ENCODE measurements around the gene GRIK2.

GRIK2 gene

DNA sequence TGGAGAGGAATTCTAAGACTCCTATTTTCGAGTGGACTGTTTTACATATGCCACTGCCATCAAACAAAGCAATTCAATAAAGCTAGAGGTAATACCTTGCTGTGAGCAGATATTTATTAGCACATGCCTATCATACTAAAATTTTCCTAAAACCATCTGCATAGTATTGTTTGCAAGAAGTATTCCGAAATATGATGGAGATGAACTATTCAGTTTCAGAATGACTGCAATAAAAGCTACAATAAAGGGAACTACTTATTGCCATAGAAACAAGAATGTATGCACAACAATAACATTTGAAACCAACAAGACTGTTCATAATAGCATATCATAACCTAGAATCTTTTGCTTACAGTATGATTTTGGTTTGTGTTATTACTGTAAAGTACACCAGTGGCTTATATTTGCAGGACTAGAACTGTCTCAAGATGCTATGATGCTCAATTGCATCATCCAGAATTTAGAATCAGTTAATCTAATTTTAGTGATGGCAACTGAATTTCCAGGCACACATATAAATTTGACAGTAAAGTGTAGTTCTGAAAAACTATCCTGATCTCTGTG is 144.3 kb downstream of the GRIK2 start:
- no peak for DNase-seq (ENCODE audit: low read depth, low spot score)

DNA sequence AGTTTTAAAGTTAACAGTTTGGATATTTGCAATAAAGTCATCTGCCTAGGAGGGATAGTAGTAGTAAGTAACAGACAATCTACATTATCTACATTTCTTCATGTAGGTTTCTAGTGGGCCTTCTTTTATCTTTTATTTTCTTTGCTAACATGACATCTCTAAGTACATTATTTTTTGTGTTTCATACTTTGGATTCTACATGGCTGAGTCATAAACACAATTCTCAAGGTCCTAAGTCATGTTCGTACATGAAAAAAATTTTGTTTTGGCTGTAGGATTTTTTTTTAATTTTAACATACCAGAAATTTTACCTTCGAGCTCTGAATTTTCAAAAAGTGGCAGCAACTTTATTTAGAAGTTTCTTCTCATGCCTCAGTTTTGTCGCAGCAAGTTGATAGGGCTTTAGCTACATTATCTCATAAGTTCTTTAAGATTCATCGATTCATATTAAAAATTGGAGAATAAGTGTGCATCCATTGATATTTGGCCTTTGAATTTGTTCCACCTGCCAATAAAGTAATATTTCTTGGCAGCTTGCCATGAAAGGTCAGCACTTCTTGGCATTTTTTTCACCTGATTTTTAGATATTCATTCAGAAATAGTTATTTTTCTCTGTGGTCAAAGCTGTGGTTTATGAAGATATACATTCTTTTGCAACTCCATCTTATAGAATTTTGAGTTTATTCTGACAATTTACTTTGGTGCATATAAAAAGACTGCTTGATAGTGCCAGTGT is 146.2 kb downstream of the GRIK2 start:
- DNase-seq (ENCODE audit: low read depth, low spot score): no peak

DNA sequence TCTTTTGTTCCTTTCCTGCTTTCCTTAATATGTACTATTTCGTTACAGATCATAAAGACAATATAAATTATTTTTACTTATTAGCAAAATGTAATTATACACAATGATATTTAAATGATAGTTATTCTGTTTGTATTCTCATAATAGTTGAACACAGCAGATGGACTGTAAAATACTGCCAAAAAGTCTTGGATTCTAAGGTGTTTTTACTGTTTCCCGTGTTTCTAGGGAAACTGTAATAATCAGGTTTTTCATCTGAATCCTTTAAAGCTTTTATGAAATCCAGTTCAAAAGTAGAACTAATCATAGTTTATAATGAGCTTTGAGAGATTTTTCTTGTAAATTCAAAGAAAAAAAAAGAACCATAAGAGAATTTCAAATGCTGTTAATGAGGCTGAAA is 148.4 kb downstream of the GRIK2 start:
- DNase-seq (ENCODE audit: low read depth, low spot score): no peak

DNA sequence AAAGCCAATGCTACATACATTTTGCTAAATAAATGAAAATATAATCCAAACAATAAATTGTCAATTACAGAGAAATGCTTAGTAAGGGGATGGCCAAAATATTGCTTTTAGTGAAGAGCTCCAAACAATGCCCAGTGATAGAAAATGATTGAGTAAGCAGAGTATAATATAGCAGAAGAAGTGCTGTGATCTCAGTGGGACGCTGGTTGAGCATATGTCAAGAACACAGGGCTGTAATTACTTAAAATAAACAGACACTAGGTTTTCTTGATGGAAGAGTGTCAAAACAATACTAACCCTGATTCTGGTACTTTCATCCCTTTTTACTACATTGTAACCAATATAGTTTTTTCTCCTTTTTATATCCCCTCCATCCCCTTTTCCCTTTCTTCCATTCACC is 150.3 kb downstream of the GRIK2 start:
- DNase-seq (ENCODE audit: low read depth, low spot score): no peak

DNA sequence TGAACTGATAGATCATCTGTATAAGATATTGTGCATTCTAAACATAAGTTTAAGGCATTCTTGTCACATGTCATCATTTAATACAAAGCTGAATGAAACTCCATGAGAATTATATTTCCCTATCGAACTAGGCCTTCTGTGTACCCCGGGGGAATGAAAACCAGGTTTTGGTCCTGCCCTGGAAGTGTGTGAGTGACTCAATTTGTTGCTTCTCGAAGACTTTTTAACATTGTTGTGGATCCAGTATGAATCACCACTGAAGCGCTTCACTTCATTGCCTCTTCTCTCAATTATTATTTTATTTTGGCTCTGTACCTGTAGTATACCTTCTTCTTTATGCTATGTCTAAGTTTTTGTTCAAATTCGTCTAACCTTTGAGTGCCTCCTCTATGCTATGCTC is 150.8 kb downstream of the GRIK2 start:
- no peak for DNase-seq (ENCODE audit: low read depth, low spot score)

DNA sequence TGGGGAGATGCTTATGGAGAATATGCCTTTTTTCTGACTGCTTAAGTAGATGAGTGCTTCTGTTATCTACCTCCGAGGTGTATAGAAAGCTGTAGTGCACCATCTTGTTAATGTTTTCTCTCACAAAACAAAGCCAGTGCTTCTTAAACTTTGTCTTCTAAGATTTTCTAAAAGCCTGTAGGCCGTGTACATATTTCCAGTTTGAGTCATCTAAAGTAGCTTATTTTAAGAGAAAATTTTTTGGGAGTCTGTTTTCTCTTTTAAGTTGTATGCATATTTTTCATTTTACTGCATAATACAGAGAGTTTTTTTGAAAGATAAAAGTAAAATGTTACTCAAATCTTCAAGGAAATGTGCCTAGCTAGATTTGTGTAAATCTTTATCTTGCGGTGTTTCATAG is 151.7 kb downstream of the GRIK2 start:
- no peak for DNase-seq (ENCODE audit: low read depth, low spot score)

DNA sequence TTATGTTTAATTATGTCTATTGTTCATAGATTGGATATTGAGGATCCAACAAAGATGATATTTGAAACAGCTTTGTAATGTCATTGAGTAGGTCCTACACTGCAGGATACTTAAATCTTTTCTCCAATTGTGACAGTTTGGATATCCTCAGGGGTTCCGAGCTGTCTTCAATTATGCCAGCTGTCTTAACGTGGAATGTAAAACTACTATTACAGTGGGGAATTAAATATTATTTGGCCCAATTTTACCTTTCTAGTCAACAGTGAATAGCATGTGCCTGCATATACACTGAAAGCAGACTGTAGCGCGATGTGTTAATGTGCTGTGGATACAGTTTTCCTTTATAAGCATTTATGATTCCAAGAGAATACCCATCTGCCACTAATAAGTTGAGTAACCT is 156.9 kb downstream of the GRIK2 start:
- no peak for DNase-seq (ENCODE audit: low read depth, low spot score)

DNA sequence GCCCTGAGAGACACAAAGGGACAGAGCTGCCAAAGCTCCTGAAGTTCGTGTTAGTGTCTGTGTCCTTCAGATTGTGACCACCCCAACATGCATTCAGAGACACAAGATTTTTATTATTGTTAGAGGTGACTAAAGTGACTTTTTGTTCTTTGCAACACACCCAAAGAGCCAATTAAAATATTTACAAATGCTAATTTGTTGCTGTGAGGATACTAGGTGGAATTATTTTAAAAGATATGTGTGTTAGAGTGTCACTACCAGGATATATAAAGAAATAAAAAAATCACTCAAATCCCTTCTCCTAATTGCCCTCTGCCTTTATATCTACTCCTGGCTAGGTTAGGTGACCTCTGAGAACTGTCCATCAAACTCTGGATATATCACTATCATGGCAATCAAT is 160.7 kb downstream of the GRIK2 start:
- no peak for DNase-seq (ENCODE audit: low read depth, low spot score)

DNA sequence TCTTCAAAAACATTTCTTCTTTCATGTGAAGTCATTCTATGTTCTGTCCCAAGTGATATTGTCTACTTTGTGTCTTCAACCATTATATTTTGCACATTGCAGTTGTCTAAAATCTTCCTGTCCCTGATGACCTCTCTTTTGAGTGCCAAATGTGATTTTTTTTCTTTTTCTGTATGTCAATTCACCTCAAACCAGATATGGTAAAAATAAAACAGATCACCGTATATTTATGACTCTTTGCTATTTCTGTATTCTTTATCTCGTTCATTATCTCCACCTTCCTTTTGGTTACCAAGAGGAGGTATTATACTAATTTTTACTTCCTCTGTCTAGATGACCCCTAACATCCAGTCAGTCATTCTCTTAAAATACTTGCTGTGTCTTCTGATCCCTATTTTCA is 165.2 kb downstream of the GRIK2 start:
- no peak for DNase-seq (ENCODE audit: low read depth, low spot score)

DNA sequence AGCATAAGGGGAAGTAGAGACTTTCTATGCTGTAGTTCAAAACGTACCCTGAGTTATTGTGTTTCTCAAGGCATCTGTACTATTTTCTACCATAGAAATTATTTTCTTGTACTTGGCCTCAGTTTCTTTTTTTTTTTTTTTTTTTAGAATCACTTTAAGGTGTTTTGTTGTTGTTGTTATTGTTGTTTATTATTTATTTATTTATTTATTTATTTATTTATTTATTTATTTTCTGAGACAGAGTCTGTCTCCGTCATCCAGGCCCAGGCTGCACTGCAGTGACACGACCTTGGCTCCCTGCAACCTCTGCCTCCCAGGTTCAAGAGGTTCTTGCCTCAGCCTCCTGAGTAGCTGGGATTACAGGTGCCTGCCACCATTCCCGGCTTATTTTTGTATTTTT is 179.1 kb downstream of the GRIK2 start:
- DNase-seq (ENCODE audit: low read depth, low spot score): no peak

DNA sequence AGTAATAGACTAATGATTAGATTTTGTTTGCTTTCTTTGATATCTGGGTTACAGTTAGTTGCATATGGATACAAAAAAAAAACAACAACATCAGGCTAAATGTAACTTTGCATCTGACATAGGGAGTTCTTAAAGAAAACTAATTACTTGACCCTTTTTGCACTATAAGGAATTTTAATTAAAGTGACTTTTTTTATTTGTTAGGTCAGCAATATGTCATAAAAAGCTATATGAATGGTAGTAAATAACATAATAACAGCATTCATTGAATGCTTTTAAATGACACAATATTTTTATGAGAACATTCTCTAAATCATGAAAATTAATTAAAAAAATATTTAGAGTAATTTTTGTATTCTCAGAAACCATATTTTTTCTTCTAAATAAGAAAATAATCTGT is 183.6 kb downstream of the GRIK2 start:
- no peak for DNase-seq (ENCODE audit: low read depth, low spot score)

DNA sequence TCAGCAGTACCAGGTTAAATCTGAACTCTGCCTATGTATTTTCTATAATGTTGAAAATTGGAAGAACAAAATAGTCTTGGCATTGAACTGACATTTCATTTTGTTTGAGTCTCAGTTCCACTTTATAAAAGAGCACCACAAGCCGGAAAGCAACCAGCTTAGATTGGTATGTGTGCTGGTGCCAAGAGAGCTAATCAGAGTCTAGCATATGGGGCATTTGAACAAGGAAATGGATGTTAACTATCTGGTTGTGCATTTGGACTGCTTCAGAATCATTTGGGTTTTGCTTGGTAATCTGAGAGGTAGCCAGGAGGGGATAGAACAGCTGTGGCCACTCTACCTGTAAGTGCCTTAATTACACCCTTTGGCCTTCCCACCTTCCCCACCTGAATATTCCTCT is 184.8 kb downstream of the GRIK2 start:
- no peak for DNase-seq (ENCODE audit: low read depth, low spot score)

DNA sequence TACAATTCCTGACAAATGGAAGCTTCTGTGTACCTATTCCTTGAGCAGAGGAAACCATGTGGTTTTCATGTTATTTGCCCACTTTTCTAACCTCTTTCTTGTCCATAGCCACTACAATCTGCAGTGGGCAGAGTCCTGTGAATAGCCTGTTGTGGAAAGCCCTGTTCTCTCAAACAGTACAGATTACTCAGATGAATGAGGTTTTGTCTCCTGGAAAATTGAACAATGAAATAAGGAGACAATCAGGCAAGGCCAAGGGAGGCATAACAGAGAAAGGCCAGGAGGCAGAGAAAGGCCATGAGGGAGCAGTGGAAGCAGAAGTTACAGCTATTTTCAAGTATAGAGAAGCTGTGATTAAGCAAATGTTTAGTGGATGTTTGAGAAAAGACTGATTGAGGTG is 189.3 kb downstream of the GRIK2 start:
- no peak for DNase-seq (ENCODE audit: low read depth, low spot score)

DNA sequence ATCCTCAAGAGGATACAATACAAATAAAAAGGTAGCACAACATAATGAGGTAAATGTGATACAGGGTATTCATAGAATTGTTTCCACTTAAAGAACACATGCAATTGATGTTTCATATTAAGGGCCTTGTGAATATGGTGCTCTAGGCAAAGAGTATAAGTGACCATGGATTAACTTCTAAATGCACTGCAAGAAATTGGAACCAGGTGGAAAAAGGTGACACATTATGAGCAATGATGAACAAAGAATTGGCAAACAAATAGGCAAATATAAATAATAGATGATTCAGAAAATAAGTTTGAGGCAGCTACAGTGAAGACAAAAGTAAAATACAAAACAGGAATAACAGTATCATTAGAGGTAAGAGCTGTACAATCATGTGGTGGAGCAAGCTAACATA is 192.0 kb downstream of the GRIK2 start:
- no peak for DNase-seq (ENCODE audit: low read depth, low spot score)

DNA sequence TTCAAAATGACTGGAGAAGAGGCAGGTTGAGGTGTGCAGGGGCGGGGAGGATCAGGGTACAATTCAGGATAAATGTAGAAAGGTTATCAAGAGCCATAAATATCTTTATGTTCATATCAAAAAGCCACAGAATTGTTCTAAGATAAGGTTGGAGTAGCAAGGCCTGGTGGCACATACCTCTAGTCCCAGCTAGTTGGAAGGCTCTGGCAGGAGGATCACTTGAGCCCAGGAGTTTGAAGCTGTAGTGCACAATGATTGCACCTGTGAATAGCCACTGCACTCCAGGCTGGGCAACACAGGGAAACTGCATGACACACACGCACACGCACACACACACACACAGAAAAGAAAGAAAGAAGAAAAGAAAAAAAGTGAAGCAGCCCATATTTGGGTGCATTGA is 194.8 kb downstream of the GRIK2 start:
- no peak for DNase-seq (ENCODE audit: low read depth, low spot score)

DNA sequence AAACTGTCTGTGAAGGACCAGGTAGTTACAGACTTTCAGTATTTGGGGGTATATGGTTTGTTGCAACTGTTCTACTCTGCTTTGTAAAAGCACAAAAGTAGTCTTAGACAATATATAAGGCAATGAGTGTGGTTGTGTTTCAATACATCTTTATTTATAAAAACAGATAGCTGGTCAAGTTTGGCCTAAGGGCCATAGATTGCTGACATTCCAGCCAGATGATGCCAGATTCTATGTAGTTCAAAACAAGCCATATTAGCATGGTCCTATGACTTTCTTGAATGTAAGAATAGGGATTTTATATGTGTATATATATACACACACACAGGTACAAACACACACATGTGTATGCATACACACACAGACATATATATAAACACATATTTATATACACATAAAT is 201.8 kb downstream of the GRIK2 start:
- DNase-seq (ENCODE audit: low read depth, low spot score): no peak

DNA sequence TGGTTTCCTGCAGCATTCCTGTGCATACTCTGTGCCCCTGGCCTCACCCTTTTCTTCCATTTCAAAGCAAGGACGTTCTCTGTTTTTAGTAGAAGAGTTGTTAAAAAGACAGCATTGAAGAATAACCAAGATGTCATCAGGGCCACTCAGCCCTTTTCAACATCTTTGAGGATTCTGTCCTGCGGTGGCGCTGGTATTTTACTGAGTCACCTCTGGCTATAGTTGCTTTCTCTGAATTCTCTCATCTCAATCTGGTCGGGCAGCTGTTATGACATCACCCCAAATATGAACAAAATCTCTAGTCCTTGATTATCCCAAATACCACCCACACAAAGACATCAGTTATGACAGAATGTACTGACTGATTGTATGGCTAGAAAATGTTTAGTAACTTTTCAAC is 204.2 kb downstream of the GRIK2 start:
- no peak for DNase-seq (ENCODE audit: low read depth, low spot score)

DNA sequence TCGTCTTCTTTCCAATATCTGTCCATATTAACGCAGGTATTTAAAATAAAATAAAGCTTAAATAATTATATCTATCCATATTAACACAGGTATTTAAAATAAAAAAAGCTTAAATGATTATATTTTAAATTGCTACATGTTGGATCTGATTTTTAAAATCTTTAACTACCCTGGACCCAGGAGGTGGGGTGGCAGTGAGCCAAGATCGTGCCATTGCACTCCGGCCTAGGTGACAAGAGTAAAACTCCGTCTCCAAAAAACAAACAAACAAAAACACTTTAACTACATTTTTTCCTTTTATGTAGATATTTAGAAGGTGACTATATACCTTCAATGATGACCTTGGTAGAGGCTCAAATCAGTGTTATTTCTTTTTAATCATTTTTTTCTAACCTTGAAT is 211.9 kb downstream of the GRIK2 start:
- DNase-seq (ENCODE audit: low read depth, low spot score): no peak

DNA sequence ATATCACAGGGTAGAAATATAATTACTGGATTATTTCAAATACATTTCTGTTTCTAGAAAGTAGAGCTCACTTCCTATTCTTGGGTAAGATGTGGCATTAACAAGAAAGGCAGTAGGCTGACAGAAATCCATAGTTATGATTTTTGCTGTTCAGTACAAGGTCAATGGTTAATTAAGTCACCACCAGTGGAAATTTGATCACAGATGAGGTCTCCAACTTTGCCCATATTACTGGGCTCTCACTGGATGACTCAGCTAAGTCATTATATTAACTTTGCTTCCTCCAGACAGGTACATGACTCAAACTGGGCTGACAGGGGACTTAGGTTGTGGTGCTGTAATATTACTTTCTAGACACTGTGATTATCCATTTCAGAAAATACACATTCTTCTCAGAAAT is 212.4 kb downstream of the GRIK2 start:
- no peak for DNase-seq (ENCODE audit: low read depth, low spot score)

DNA sequence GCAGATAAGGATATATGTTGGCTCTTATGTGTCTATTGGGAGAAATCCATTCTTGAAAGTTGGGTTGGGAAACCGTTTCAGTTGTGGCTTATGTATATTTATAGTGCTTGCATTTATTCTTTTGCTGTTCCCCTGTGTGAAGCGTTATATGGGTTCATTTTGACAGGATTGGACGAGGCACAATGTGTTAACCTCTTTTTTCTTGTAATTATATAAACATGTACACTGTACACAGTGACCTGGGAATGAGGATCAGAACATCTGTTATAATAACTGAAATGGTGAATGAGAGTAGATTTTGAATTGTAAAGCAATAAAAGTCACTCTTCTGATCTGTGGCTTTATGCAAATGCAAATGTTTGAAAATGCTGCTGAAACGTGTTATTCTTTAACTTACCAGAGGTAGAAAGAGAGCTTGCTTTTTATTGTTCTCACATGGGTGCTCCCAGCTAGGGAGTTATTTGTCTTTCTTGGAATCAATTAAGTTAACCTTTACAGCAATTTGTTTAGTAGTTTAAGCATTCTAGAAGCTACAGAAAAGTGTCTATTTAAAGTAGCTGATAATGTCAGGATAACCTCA is 213.7 kb downstream of the GRIK2 start:
- no peak for DNase-seq (ENCODE audit: low read depth, low spot score)

DNA sequence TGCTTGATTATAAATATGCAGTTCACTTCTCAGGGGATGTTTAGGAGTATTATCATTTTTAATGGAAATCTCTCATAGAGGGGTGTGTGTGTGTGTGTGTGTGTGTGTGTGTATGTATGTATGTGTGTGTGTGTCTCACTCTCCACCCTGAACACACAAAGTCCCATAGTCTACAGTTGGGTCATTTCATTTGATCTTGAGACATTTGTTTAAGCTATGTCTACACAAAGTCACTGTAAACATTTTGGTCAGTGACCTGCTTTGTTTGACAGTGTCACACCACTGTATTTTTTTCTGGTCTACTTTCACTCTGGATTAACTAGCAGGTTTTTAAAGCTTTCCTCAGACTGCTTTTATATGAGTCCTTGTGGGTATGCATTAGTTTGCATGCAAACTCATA is 215.2 kb downstream of the GRIK2 start:
- DNase-seq (ENCODE audit: low read depth, low spot score): no peak

DNA sequence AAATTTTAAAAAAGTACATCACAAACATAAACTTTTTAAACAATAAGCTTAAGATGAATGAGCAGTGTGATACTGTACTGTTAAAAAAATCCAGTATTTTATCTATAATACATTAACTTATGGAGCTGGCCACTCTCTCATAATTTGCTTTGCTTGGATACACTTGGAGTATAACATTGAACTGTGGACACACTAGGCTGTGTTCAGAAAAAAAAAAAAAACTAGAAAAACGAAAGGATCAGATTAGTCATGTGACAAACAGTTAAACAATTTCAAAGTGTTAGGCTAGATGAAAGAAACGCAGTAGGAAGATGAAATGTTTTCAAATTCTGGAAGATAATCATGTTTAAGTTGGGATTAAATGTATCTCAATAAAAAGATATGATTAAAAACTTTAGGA is 220.0 kb downstream of the GRIK2 start:
- no peak for DNase-seq (ENCODE audit: low read depth, low spot score)

DNA sequence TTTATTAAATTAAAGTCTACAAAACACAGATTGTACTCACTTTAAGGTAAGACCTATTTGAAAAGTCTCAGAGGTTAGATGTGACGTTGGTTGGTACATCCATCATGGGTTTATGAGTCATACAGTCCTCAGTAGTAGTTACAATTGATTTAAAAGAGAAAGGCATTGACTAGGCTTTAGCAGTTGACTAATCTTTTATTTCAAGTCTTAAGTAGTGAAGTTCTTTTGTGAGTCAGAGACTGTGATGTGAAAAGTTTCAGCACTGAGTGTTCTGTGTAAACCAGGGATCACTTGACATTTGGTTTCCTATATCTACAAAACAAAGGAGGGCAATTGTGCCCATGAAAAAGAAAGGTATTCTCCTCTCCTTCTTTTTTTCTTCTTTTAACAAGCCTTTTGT is 221.3 kb downstream of the GRIK2 start:
- no peak for DNase-seq (ENCODE audit: low read depth, low spot score)

DNA sequence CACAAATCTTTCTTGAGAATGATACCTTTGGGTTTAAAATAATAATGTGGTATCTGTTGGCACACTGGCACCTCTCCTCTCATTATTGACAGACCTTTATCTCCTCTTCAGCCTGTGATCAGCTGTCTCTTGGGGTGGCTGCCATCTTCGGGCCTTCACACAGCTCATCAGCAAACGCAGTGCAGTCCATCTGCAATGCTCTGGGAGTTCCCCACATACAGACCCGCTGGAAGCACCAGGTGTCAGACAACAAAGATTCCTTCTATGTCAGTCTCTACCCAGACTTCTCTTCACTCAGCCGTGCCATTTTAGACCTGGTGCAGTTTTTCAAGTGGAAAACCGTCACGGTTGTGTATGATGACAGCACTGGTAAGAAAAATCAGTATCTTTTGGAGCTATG is 232.8 kb downstream of the GRIK2 start:
- no peak for DNase-seq (ENCODE audit: low read depth, low spot score)
